Stimulated activated naive CD8-positive, alpha-beta T cell treated with anti-CD3 and anti-CD28 coated beads, Interleukin-15, Interleukin-2, amounts not matched to agents 100 ng/mL and 50 ng/mL, for 24 hours (primary cell): Measurements from ENCODE around the gene SARDH.
"Not testable (repeated sequence)": the region's sequence is repeated elsewhere in the genome, so short reads cannot be mapped to it uniquely, and the experiment has no call there.

Source experiments
- H3K27ac Mint-ChIP-seq: one replicate; pipeline ENCODE4 v1.8.0; 2021; ENCODE audit warnings: mild to moderate bottlenecking, mixed read lengths
- H3K27me3 Mint-ChIP-seq: one replicate; pipeline ENCODE4 v1.8.0; 2021; ENCODE audit warnings: mixed read lengths
- H3K36me3 Mint-ChIP-seq: one replicate; pipeline ENCODE4 v1.8.0; 2021; ENCODE audit warnings: low read depth, mixed read lengths
- H3K4me1 Mint-ChIP-seq: one replicate; pipeline ENCODE4 v1.8.0; 2021; ENCODE audit warnings: low read depth, mixed read lengths
- H3K4me3 Mint-ChIP-seq: one replicate; pipeline ENCODE4 v1.8.0; 2021; ENCODE audit warnings: mild to moderate bottlenecking, mixed read lengths
- H3K9me3 Mint-ChIP-seq: one replicate; pipeline ENCODE4 v1.8.0; 2021; ENCODE audit warnings: mixed read lengths

SARDH gene

DNA sequence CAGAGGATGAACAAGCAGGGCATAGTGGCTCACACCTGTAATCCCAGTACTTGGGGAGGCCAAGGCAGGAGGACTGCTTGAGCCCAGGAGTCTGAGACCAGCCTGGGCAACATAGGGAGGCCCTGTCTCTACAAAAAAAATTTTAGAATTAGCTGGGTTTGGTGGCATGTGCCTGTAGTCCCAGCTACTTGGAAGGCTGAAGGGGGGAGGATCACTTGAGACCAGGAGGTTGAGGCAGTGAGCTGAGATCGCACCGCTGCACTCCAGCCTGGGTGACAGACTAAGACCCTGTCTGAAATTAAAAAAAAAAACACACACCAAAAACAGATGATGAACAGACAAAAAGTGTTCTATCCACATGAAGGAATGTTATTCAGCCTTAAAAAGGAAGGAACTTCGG lies 62.4 kb downstream of the SARDH start:
- H3K27ac Mint-ChIP-seq, H3K36me3 Mint-ChIP-seq, H3K4me3 Mint-ChIP-seq, H3K9me3 Mint-ChIP-seq, H3K27me3 Mint-ChIP-seq: not testable (repeated sequence)
- peaks cover 26% of the 10 kb centered on the region for H3K4me1 Mint-ChIP-seq

GRCh38 chr9:133674091-133674490 lies 64.1 kb downstream of the SARDH start:
- peaks cover 26% of the 10 kb centered on the region for H3K4me1 Mint-ChIP-seq
- H3K4me3 Mint-ChIP-seq = no peak overlapping the region
- no peak overlapping the region for H3K27ac Mint-ChIP-seq
- H3K27me3 Mint-ChIP-seq = no peaks in the 10 kb centered on the region
- no peaks in the 10 kb centered on the region for H3K36me3 Mint-ChIP-seq
- no peaks in the 10 kb centered on the region for H3K9me3 Mint-ChIP-seq

DNA sequence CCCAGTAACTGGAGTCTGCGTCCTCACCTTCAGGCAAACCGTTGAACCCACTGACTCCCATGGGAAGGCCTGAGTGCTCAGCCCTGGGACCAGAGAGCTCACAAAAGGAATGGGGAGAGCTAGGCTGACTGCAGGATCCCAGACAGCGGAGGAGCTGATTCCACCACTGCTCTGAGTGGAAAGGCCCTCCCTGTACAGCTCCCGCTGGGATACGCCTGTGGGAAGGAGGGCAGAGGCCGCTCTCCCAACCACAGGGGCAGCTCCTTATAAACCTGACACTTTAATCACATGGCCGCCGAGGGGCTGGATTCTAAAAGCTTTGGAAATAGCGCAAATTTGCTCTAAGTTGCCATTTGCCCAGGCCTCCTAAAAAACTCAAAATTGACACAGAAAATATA lies 64.9 kb downstream of the SARDH start:
- no peak overlapping the region for H3K27ac Mint-ChIP-seq
- H3K36me3 Mint-ChIP-seq = no peaks in the 10 kb centered on the region
- peaks cover 19% of the 10 kb centered on the region for H3K4me1 Mint-ChIP-seq
- H3K9me3 Mint-ChIP-seq = no peaks in the 10 kb centered on the region
- H3K4me3 Mint-ChIP-seq = no peak overlapping the region
- H3K27me3 Mint-ChIP-seq = no peaks in the 10 kb centered on the region

DNA sequence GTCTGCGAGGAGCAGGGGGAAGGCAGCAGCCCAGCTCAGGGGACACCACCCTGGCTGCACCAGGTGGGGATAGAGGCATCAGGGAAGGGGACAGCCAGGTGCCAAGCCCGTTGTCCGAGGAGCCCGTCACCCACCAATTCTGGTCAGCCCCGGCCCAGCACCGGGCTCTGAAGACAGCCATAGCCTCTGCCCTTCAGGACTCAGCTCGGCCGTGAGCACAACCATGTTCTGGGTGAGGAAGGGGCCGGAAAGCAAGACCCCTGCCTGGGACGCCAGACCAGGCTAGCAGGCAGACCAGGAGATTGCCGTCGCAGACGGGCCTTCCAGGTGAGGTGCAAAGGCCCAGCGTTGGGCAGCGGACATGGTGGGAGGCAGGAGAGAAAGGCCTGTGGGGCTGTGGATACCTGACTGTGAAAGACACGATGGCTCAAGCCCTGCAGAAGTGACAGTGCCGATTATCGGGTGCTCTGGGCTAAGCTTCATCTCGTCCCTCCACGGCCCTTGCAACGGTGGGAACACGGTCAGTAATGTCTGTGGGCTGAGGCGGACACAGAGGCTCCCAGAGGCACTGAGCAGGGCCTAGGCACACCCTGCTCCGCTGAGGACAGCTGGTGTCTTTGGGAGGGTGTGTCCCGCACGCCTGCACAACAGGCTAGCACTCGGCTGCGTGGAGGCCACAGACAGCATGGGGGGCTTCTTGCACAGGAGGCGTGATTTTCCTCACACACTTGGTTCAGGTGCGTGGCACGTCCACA lies 65.5 kb downstream of the SARDH start:
- Mint-ChIP-seq H3K36me3 (no peaks in the 10 kb centered on the region), H3K9me3 (no peaks in the 10 kb centered on the region), H3K27ac (no peak overlapping the region), H3K4me1 (peaks cover 19% of the 10 kb centered on the region), H3K27me3 (no peaks in the 10 kb centered on the region), H3K4me3 (no peak overlapping the region)

GRCh38 chr9:133671371-133671770 lies 66.8 kb downstream of the SARDH start:
- H3K4me1 Mint-ChIP-seq = peaks cover 6% of the 10 kb centered on the region
- no peak overlapping the region for H3K27ac Mint-ChIP-seq

GRCh38 chr9:133670466-133670865 lies 67.7 kb downstream of the SARDH start:
- Mint-ChIP-seq H3K27ac (no peak overlapping the region), H3K4me3 (no peak overlapping the region), H3K27me3 (no peaks in the 10 kb centered on the region), H3K9me3 (no peaks in the 10 kb centered on the region), H3K4me1 (no peaks in the 10 kb centered on the region), H3K36me3 (no peaks in the 10 kb centered on the region)

More at GRCh38 chr9:133671371-133671770, 66.8 kb downstream of the SARDH start:
- H3K9me3 Mint-ChIP-seq = no peaks in the 10 kb centered on the region
- H3K4me3 Mint-ChIP-seq = no peak overlapping the region
- H3K36me3 Mint-ChIP-seq = no peaks in the 10 kb centered on the region
- H3K27me3 Mint-ChIP-seq = no peaks in the 10 kb centered on the region

DNA sequence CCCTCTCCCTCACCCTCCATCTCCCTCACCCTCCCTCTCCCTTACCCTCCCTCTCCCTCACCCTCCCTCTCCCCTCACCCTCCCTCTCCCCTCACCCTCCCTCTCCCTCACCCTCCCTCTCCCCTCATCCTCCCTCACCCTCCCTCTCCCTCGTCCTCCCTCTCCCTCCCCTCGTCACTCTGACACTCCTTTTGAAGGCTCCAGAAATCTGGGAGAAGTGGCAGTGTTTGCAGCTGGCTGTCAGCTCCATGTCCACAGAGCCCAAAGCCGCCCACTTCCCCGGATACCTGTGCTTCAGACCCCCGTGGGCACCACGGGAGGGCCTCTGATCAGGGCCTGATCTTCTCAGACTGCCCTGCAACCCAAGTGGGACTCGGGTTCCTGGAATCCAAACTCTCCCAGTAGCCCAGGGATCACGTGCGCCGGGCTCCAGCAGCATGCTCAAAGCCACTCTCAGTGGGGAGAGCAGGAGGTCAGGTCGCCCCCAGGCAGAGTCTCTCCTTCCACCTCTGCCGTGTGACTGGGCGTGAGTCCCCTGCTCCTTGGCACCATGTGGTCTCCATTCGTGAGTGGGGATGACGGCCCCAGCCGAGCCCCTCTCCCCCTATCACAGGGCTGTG lies 68.9 kb downstream of the SARDH start:
- Mint-ChIP-seq H3K9me3 (no peaks in the 10 kb centered on the region), H3K36me3 (no peaks in the 10 kb centered on the region), H3K27me3 (no peaks in the 10 kb centered on the region), H3K4me3 (no peak overlapping the region), H3K4me1 (no peaks in the 10 kb centered on the region), H3K27ac (no peak overlapping the region)

GRCh38 chr9:133667759-133668450 lies 70.2 kb downstream of the SARDH start:
- Mint-ChIP-seq H3K36me3 (no peaks in the 10 kb centered on the region), H3K4me3 (no peak overlapping the region), H3K27me3 (no peaks in the 10 kb centered on the region), H3K4me1 (no peaks in the 10 kb centered on the region), H3K9me3 (no peaks in the 10 kb centered on the region), H3K27ac (no peak overlapping the region)

GRCh38 chr9:133666845-133667244 lies 71.3 kb downstream of the SARDH start:
- H3K36me3 Mint-ChIP-seq = no peaks in the 10 kb centered on the region
- H3K27me3 Mint-ChIP-seq = no peaks in the 10 kb centered on the region
- H3K27ac Mint-ChIP-seq = no peak overlapping the region
- no peaks in the 10 kb centered on the region for H3K9me3 Mint-ChIP-seq
- H3K4me1 Mint-ChIP-seq = no peaks in the 10 kb centered on the region
- no peak overlapping the region for H3K4me3 Mint-ChIP-seq

DNA sequence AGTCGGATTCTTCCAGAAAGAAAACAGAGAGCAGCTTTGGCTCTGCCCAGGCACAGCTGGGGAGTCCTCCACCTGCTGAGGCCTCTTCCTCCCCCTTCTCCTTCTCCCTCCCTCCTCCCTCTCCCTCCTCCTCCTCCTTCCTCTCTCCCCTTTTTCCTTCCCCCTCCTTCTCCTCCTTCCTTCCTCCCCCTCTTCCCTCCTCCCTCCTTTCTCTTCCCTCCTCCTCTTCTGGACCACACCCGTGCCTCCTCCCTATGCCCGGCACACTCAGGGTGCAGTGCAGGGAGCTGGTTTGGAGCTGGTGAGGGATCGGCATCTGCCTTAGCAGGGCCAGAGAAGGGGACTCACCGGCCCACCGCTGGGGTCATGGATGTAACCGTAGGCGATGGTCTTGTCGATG lies 71.8 kb downstream of the SARDH start:
- Mint-ChIP-seq H3K36me3 (no peaks in the 10 kb centered on the region), H3K4me1 (no peaks in the 10 kb centered on the region), H3K27ac (no peak overlapping the region), H3K27me3 (no peaks in the 10 kb centered on the region), H3K4me3 (no peak overlapping the region), H3K9me3 (no peaks in the 10 kb centered on the region)

- no peaks in the 10 kb centered on the region for H3K4me1 Mint-ChIP-seq
- H3K36me3 Mint-ChIP-seq = no peaks in the 10 kb centered on the region
- H3K9me3 Mint-ChIP-seq = no peaks in the 10 kb centered on the region
- no peaks in the 10 kb centered on the region for H3K27me3 Mint-ChIP-seq
- no peak overlapping the region for H3K27ac Mint-ChIP-seq
- H3K4me3 Mint-ChIP-seq = no peak overlapping the region
Measured at GRCh38 chr9:133665535-133665934, 72.6 kb downstream of the SARDH start.

GRCh38 chr9:133665096-133665495 lies 73.1 kb downstream of the SARDH start:
- Mint-ChIP-seq H3K27me3 (peaks cover 1% of the 10 kb centered on the region), H3K9me3 (no peaks in the 10 kb centered on the region), H3K36me3 (no peaks in the 10 kb centered on the region), H3K4me1 (no peaks in the 10 kb centered on the region), H3K4me3 (no peak overlapping the region), H3K27ac (no peak overlapping the region)

DNA sequence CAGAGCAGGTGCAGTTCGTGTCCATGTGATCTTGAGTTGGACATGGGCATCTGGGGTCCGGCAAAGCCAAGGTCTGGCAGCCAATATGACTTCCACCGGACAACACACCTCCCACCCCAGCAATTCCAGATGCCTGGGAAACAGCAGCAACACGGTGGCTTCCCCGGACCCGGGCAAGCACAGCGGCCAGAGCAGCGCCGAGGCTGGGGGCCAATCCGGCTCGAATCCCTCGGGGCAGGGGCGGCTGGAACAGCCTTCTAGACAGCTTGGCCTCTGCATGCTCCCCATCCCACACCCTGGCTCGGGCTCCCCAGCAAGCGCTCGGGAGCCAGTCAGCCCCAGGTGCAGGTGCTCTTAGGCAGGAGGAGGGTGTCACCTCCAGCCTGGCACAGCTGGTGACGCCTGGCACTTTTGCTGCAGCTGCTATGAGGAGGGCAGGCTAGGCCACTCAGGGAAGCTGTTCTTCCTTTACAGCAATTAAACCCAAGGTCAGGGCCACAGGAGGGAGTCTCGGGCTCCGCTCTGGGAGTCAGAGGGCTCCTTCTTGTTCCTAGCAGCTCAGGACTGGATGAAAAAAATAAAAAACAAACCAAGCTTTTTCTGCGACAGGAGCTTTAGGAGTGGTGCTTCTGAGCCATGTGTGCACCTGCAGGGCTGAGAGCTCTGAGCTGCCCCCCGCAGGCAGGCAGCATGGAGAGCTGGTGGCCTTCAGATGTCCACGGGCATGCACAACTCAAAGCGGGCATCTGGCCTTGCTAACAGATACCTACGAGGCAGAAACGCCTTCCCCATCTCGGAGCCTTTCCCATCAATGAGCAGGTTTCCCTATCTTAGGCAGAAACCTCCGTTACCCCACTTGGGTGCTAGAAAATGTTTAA lies 73.7 kb downstream of the SARDH start:
- no peaks in the 10 kb centered on the region for H3K4me1 Mint-ChIP-seq
- no peak overlapping the region for H3K4me3 Mint-ChIP-seq
- no peaks in the 10 kb centered on the region for H3K36me3 Mint-ChIP-seq
- peaks cover 4% of the 10 kb centered on the region for H3K27me3 Mint-ChIP-seq
- H3K9me3 Mint-ChIP-seq = no peaks in the 10 kb centered on the region
- H3K27ac Mint-ChIP-seq = no peak overlapping the region

- Mint-ChIP-seq H3K4me1 (peaks cover 9% of the 10 kb centered on the region), H3K36me3 (no peaks in the 10 kb centered on the region), H3K27ac (no peak overlapping the region), H3K9me3 (no peaks in the 10 kb centered on the region), H3K27me3 (peaks cover 26% of the 10 kb centered on the region), H3K4me3 (no peak overlapping the region)
Measured at GRCh38 chr9:133661846-133662540, 76.2 kb downstream of the SARDH start.
